KG1 (cell line): Measurements from ENCODE around the gene MAPKBP1.

Source experiments
- DNase-seq: peaks from one replicate; lab custom pipeline; 2025; lab: John Stamatoyannopoulos, UW

The MAPKBP1 gene

GRCh38 chr15:41870689-41871081, 96.4 kb downstream of the MAPKBP1 start:
- no peak for DNase-seq

- no peak for DNase-seq
Observed at GRCh38 chr15:41871175-41871905, 97.1 kb downstream of the MAPKBP1 start.

DNA sequence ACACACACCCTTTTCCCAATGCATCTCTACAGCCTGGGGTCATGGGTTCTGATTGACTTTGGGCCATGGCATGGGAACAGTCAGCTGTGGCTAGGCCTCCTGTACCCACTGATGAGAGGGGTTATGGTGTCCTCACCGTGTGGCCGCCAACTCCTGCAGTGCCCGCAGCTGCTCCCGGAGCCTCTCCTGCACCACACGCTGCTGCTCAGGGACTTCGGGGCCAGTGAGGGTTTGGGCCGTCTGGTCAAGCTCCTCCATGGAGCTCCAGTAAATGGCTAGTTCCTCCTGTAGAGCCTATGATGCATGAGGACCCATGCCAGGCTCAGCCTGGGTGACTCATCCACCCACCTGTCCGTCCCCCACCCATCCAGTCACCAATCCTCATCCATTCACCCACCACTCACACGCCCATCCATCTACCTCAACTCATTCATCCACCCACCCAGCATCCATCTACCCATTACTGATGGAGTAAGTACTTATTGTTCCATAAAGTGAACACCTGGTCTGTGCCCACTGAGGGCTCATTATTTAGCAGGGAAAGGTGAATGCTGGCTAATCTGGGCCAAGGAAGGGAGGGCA, 98.0 kb downstream of the MAPKBP1 start:
- no peak for DNase-seq

GRCh38 chr15:41873711-41874110, 99.4 kb downstream of the MAPKBP1 start:
- no peak for DNase-seq

DNA sequence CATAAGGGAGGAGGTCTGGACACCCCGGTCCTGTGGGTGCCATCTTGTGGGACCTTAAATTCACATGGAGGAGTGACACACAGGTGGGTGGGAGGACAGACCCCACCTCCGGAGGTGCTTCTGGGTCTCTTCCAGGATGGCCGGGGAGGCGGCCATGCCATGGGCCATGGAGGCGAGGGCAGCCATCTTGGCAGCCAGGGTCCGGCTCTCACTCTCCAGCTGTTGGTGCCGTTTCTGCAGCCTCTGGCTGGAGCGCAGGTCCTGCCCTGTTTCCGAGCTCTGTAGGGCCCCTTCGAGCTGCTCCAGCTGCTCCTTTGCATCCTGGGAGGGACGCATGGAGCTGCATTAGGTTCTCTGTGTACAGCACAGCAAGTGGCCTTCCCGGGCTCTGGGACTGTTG, 100.5 kb downstream of the MAPKBP1 start:
- DNase-seq = no peak

GRCh38 chr15:41876007-41876406, 101.7 kb downstream of the MAPKBP1 start:
- DNase-seq = no peak

DNA sequence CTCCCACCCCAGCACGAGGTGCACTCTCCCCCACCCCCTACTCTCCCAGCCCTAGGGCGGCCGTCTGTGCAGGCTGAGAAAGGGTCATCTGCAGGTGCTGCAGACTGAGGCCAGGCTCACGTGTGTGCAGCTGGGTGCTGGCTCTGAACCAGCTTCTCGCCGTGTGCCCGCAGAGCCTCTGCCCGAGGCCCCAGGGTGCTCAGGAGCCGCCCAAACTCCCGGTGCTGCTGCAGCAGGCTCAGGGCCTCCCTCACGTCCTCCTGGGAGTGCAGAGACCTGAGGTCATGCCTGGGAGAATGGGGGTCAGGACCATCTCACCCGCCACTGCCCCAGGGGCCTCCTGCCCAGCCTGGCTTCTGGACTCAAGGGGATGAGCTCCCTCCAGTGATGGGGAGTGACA, 102.4 kb downstream of the MAPKBP1 start:
- no peak for DNase-seq
